Activated CD8-positive, alpha-beta T cell treated with anti-CD3 and anti-CD28 coated beads for 36 hours (primary cell): ENCODE data around the gene CCDC82. TPM values are rescaled to one million over a fixed set of nuclear protein-coding genes. Genes with fewer than 3 reads are reported as not detected.

Experiments
- ATAC-seq: fragments of 200-7000 bp; cut with Tn5 transposase; one replicate; pipeline ENCODE4 v1.10.0; 2021; ENCODE audit warnings: mild to moderate bottlenecking, moderate library complexity
- CTCF ChIA-PET: fragments of 350-600 bp; sonication (Branson Sonifier 250); formaldehyde crosslinking; loops from one replicate; lab custom pipeline; 2021; ENCODE audit warnings: antibody characterized with exemption; lab: Charles Lee
- POLR2A ChIA-PET: fragments of 350-600 bp; sonication (Branson Sonifier 250); formaldehyde crosslinking; loops from one replicate; lab custom pipeline; 2021; ENCODE audit warnings: antibody characterized with exemption; lab: Charles Lee
- DNase-seq: peaks from one replicate; pipeline ENCODE4 v3.0.0-alpha.2; 2020
- H3K27ac Mint-ChIP-seq: one replicate; pipeline ENCODE4 v1.8.0; 2021; ENCODE audit warnings: mild to moderate bottlenecking, mixed read lengths
- H3K27me3 Mint-ChIP-seq: one replicate; pipeline ENCODE4 v1.8.0; 2021; ENCODE audit warnings: mixed read lengths
- H3K36me3 Mint-ChIP-seq: one replicate; pipeline ENCODE4 v1.8.0; 2021; ENCODE audit warnings: low read depth, mixed read lengths
- H3K4me1 Mint-ChIP-seq: one replicate; pipeline ENCODE4 v1.8.0; 2021; ENCODE audit warnings: low read depth, mixed read lengths
- H3K4me3 Mint-ChIP-seq: one replicate; pipeline ENCODE4 v1.8.0; 2021; ENCODE audit warnings: mild to moderate bottlenecking, moderate library complexity, mixed read lengths
- H3K9me3 Mint-ChIP-seq: one replicate; pipeline ENCODE4 v1.8.0; 2021; ENCODE audit warnings: mixed read lengths
- CTCF ChIP-seq: fragments of 200-600 bp; IDR thresholded peaks from one replicate; pipeline ENCODE4 v1.8.0; 2022; ENCODE audit warnings: antibody characterized with exemption, mild to moderate bottlenecking
- intact Hi-C: fragments of 100-400 bp; cut with micrococcal nuclease; formaldehyde crosslinking; loops from one replicate; pipeline ENCODE4 v1.10.0; 2022
- total RNA-seq, 2 experiments: library from RNA; stranded (reverse); gene quantifications; one replicate each; pipeline ENCODE4 v1.2.3, GENCODE V29; 2021

Gene CCDC82
- total RNA-seq, 2 experiments from 2014 or later = 25.3 to 27.0 TPM

GRCh38 chr11:96388891-96389719, 607 bp downstream of the CCDC82 start:
- H3K4me1 Mint-ChIP-seq = peaks cover 53% of the 10 kb centered on the region
- peaks cover 34% of the 10 kb centered on the region for H3K36me3 Mint-ChIP-seq
- TF ChIP-seq CTCF = no peak
- H3K4me3 Mint-ChIP-seq = peak overlapping the region; percentile 89
- ChIA-PET POLR2A (interaction anchor here (0.7 to 2.1 kb wide), 8 partner anchors 46 to 599 kb away, joined by 3 to 6 read pairs (median 4); partner anchors contain the start of genes CEP57, FAM76B and MAML2), CTCF (interaction anchor here (1.0 to 3.2 kb wide), 11 partner anchors 18 to 553 kb away, joined by 3 to 26 read pairs (median 4); partner anchors contain the start of gene MAML2)
- H3K27me3 Mint-ChIP-seq = no peaks in the 10 kb centered on the region
- DNase-seq (no peak), ATAC-seq (peak; percentile 52)
- intact Hi-C loops = no loop called here
- peak overlapping the region; percentile 96 for H3K27ac Mint-ChIP-seq
- peaks cover 4% of the 10 kb centered on the region for H3K9me3 Mint-ChIP-seq

- Mint-ChIP-seq H3K36me3 (peaks cover 31% of the 10 kb centered on the region), H3K9me3 (no peaks in the 10 kb centered on the region), H3K4me3 (no peak overlapping the region), H3K27me3 (no peaks in the 10 kb centered on the region), H3K27ac (peak overlapping the region; percentile 9), H3K4me1 (peaks cover 37% of the 10 kb centered on the region)
- ATAC-seq (no peak), DNase-seq (no peak)
- TF ChIP-seq CTCF = no peak
- POLR2A ChIA-PET = no interaction called here
- CTCF ChIA-PET = interaction anchor here (1.2 kb wide), 1 partner anchor 14 kb away, joined by 3 read pairs; no protein-coding TSS in a partner anchor
- intact Hi-C loops = no loop called here
These were observed 4.5 kb downstream of the CCDC82 start for GRCh38 chr11:96385187-96385586.

GRCh38 chr11:96384156-96384555, 5.6 kb downstream of the CCDC82 start:
- Mint-ChIP-seq H3K27me3 (no peaks in the 10 kb centered on the region), H3K9me3 (no peaks in the 10 kb centered on the region), H3K4me1 (peaks cover 37% of the 10 kb centered on the region), H3K4me3 (no peak overlapping the region), H3K36me3 (peaks cover 31% of the 10 kb centered on the region), H3K27ac (peak overlapping the region; percentile 50)
- no peak for TF ChIP-seq CTCF
- ChIA-PET POLR2A (no interaction called here), CTCF (interaction anchor here (1.2 to 1.5 kb wide), 2 partner anchors 10 to 13 kb away, joined by 3 to 6 read pairs; no protein-coding TSS in a partner anchor)
- DNase-seq = no peak
- no peak for ATAC-seq
- intact Hi-C loops = no loop called here

- no peak for DNase-seq
- TF ChIP-seq CTCF = no peak
- Mint-ChIP-seq H3K4me3 (no peak overlapping the region), H3K27me3 (no peaks in the 10 kb centered on the region), H3K27ac (no peak overlapping the region), H3K4me1 (peaks cover 4% of the 10 kb centered on the region), H3K9me3 (no peaks in the 10 kb centered on the region), H3K36me3 (peaks cover 26% of the 10 kb centered on the region)
- intact Hi-C loops = no loop called here
- CTCF ChIA-PET = no interaction called here
- ATAC-seq = no peak
- POLR2A ChIA-PET = no interaction called here
These were observed 12.9 kb downstream of the CCDC82 start for GRCh38 chr11:96376796-96377195.

- no peak overlapping the region for H3K27ac Mint-ChIP-seq
- intact Hi-C loops = no loop called here
- H3K27me3 Mint-ChIP-seq = no peaks in the 10 kb centered on the region
- no peak for DNase-seq
- H3K36me3 Mint-ChIP-seq = peaks cover 23% of the 10 kb centered on the region
- H3K4me3 Mint-ChIP-seq = no peak overlapping the region
- POLR2A ChIA-PET = no interaction called here
- ATAC-seq = no peak
- peaks cover 4% of the 10 kb centered on the region for H3K4me1 Mint-ChIP-seq
- CTCF ChIA-PET = no interaction called here
- no peaks in the 10 kb centered on the region for H3K9me3 Mint-ChIP-seq
- TF ChIP-seq CTCF = no peak
These were observed 15.9 kb downstream of the CCDC82 start for GRCh38 chr11:96373826-96374225.
